HG02970 (cell line): ENCODE measurements around the gene PCDHB13.
"Not testable (repeated sequence)": the region's sequence is repeated elsewhere in the genome, so short reads cannot be mapped to it uniquely, and the experiment has no call there.

Experiments
- ATAC-seq: cut with Tn5 transposase; IDR thresholded peaks from one replicate; pipeline ENCODE4 v1.9.1; 2021; ENCODE audit warnings: mild to moderate bottlenecking, moderate library complexity, moderate number of reproducible peaks; ENCODE audit not compliant: unreplicated experiment, low FRiP score

Gene PCDHB13

GRCh38 chr5:141201126-141201525 is 12.6 kb upstream of the PCDHB13 start:
- ATAC-seq, result not testable (repeated sequence)

GRCh38 chr5:141201646-141202045 is 12.1 kb upstream of the PCDHB13 start:
- not testable (repeated sequence) for ATAC-seq

- ATAC-seq, result no peak
These were observed 5.2 kb upstream of the PCDHB13 start, which contains the start of gene PCDHB12 for GRCh38 chr5:141208478-141208877. Gene PCDHB12, plus strand, starts transcription at chr5:141208719. Its CDS starts 189 bp downstream, at chr5:141208908.

GRCh38 chr5:141210281-141210680 is 3.4 kb upstream of the PCDHB13 start:
- not testable (repeated sequence) for ATAC-seq

- not testable (repeated sequence) for ATAC-seq
These were observed 2.9 kb upstream of the PCDHB13 start for GRCh38 chr5:141210849-141211248.

GRCh38 chr5:141214583-141214982 is 864 bp downstream of the PCDHB13 start:
- ATAC-seq, result not testable (repeated sequence)

GRCh38 chr5:141215504-141215903 is 1.8 kb downstream of the PCDHB13 start:
- ATAC-seq, result not testable (repeated sequence)

GRCh38 chr5:141216035-141216434 is 2.3 kb downstream of the PCDHB13 start:
- not testable (repeated sequence) for ATAC-seq

- no peak for ATAC-seq
These were observed 9.5 kb downstream of the PCDHB13 start, which contains the start of gene PCDHB14 for GRCh38 chr5:141223112-141223783. Gene PCDHB14, plus strand, starts transcription at chr5:141223343. Its CDS starts 163 bp downstream, at chr5:141223506.

- not testable (repeated sequence) for ATAC-seq
These were observed 11.1 kb downstream of the PCDHB13 start for GRCh38 chr5:141224844-141225243.

- ATAC-seq, result not testable (repeated sequence)
These were observed 11.7 kb downstream of the PCDHB13 start for GRCh38 chr5:141225421-141225820.

- ATAC-seq, result no peak
These were observed 20.5 kb downstream of the PCDHB13 start for GRCh38 chr5:141234109-141234667.

GRCh38 chr5:141235922-141236321 is 22.2 kb downstream of the PCDHB13 start:
- not testable (repeated sequence) for ATAC-seq

GRCh38 chr5:141236516-141237313 is 23.0 kb downstream of the PCDHB13 start:
- no peak for ATAC-seq

GRCh38 chr5:141241496-141241895 is 27.8 kb downstream of the PCDHB13 start:
- no peak for ATAC-seq

GRCh38 chr5:141245250-141245717 is 31.6 kb downstream of the PCDHB13 start, which contains the start of gene PCDHB15:
Gene PCDHB15, plus strand, starts transcription at chr5:141245395. Its CDS starts 184 bp downstream, at chr5:141245579.
- no peak for ATAC-seq

GRCh38 chr5:141246971-141247370 is 33.3 kb downstream of the PCDHB13 start:
- not testable (repeated sequence) for ATAC-seq

GRCh38 chr5:141247434-141247833 is 33.7 kb downstream of the PCDHB13 start:
- not testable (repeated sequence) for ATAC-seq

GRCh38 chr5:141250576-141250975 is 36.9 kb downstream of the PCDHB13 start:
- no peak for ATAC-seq

- ATAC-seq, result no peak
These were observed 44.7 kb downstream of the PCDHB13 start for GRCh38 chr5:141258464-141258863.

GRCh38 chr5:141258948-141259347 is 45.2 kb downstream of the PCDHB13 start:
- ATAC-seq, result no peak
